NCI-H524 (cell line): Measurements from ENCODE around the gene MTAP.

ENCODE experiments used
- DNase-seq, 2 experiments: peaks; one replicate each; lab custom pipeline; 2025; lab: John Stamatoyannopoulos, UW

The MTAP gene

DNA sequence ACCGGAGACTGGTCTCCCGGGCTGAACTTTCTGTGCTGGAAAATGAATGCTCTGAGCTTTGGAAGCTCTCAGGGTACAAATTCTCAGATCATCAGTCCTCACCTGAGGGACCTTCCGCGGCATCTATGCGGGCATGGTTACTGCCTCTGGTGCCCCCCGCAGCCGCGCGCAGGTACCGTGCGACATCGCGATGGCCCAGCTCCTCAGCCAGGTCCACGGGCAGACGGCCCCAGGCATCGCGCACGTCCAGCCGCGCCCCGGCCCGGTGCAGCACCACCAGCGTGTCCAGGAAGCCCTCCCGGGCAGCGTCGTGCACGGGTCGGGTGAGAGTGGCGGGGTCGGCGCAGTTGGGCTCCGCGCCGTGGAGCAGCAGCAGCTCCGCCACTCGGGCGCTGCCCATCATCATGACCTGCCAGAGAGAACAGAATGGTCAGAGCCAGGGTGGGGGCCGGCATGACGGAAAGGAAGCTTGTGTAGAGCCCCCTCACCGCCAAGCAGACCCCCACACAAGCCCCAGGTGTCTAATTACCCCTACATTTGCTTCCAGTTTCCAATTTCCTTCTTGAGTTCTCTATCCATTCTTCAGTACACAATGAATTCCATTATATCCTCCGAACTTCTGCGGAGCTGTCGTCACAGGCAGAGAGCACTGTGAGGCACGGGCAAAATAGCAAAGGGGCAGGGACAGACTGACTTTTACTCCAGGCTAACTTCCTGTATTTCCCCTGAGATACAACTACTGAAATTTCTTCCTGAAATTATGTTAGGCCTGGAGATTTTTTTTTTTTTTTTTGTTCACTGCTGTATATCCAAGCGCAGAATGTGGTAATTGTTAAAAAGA, 168.6 kb downstream of the MTAP start:
- no peak for DNase-seq

DNA sequence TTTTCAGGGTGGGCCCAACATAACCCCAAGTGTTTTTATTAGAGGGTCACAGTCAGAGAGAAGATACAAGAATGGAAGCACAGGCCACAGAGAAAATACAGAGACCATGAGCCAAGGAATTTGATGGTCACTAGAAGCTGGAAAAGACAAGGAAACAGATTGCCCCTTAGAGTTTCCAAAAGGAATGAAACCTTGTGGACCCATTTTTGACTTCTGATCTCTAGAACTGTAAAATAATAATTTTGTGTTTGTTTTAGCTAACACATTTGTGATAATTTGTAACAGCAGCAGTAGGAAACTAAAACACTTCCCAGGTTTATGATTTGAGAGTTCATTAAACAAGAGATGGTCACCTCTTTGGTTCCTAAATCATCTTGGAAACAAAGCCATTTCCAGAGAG, 169.9 kb downstream of the MTAP start:
- no peak for DNase-seq

- peak; percentile 54 to 75 for DNase-seq
Observed at GRCh38 chr9:21974343-21974721, 171.9 kb downstream of the MTAP start.

- peak; percentile 71 to 92 for DNase-seq
Observed at GRCh38 chr9:21974722-21975409, 172.4 kb downstream of the MTAP start.

GRCh38 chr9:21976334-21976875, 174.0 kb downstream of the MTAP start:
- no peak for DNase-seq

DNA sequence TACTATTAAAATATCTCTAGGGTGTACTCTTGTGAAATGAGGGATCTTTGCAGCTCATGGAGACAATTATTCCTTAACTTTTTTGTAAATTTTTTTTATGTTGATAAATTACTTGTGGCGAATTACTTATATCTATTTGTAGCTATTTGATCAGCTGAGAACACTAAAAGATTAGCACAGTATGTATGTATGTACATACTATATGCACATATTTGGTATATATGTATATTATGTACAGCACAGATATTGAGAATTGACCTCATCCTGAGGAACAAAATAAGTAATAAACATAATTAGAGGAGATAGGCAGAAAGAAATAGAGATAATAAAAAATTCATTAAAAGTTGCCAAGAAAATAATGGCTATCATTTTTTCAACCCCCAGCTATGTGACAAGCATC, 180.0 kb downstream of the MTAP start:
- no peak for DNase-seq

DNA sequence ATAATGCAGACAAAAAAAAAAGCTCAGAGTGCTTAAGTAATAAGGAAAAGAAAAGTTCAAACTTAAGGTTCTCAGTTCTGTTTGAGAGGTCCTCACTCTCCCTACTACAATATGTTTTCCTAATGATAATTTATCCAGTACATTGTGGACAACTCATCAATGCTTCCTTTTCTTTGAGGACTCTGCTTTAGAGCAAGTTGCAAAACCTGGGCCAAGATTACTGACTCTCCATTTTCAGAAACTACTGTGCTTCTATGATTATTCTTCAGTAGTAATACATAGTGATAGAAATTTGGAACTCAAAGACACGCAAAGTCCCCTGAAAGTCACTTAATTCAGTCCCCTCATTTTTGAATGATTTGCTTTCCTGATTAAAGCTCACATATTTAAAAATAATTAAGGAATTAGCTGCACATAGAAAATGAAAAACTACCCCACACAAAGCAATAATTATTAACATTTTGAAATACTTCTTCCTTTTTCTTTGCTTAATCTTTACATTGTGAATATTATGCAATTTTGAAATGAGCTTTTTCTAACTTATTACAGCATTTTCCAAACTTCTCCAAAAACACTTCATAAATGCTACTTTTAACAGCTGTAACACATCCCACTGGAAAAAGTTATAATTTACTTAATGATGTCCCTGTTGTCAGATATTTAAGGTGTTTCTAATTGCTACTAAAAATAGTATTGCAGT, 180.6 kb downstream of the MTAP start:
- no peak for DNase-seq

DNA sequence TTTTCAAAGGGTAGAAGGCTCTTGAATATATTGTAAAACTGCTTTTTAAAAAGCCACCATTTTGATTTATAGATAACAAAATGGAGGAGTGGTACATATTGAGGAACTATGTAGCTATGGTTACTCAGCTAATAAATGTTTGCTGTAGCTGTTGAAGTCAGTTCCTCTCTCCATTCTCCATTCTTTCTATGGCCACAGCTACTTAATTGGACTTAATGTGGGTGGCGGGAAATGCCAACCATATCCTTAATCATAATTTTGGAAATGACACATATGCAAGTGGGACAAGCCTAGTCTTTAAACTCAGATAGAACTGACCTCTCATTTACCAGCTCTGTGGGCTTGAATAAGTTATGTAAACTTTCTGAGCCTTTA, 181.1 kb downstream of the MTAP start:
- no peak for DNase-seq

DNA sequence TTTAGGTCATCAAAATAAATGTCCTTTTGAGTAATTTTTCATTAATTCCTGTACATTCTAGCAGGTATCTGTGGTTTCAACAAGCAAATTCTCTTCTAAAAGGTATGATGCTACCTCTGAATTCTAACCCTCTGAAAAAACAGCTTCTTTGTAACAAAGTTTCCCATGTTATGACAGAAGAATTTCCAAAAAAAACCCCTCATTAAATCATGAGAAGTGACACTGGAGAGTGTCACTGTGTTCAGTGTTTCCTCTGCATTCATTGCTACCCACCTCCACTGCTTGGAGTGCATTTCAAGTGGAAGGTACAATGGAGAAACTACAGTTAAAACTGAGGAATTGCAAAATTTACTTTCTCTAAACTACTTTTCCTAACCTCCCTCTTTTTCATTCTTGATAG, 181.7 kb downstream of the MTAP start:
- DNase-seq: no peak

DNA sequence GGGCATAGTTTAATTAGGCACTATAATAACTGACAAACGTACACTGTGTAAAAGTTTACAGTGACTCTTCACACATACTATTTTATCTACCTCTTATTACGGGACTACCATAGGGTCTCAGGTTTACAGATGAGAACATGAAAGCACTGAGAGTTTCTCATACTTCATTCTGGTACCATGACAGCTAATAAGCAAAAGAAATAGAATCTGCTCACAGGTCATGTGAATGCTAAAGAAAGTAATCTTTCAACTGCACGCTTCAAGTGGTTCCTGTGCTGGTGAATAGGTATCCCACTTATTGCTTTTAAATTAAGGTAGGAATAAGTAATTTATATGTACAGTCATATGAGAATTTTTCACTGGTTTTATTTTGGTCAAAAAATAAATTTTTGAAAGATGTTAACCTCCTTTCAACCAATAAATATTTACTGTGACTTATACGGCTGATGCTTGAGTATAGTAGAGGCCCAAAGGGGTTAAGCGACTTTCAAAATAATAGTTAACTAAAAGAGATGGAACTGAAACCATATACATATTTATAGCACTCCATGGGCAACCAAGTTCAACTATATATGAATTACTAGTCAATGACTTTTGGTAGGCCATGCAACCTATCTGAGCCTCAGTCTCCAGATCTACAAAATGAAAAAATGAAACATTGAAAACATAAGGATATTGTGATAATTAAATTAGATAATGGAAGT, 183.7 kb downstream of the MTAP start:
- no peak for DNase-seq
